ENCODE results near the gene IL17F.

The IL17F gene

GRCh38 chr6:52191824-52192223 is 52.5 kb downstream of the IL17F start:
- TF ChIP-seq CTCF (IDR thresholded peaks at IDR 0.05; ENCODE audit: insufficient read depth, low read length, poor library complexity, severe bottlenecking): no peak
- no peak for TF ChIP-seq EZH2phosphoT487 (conservative IDR thresholded peaks at IDR 0.05; ENCODE audit: low read length)
- no peaks in the 10 kb centered on the region for H3K36me3 ChIP-seq (ENCODE audit: low read length)
- no peak overlapping the region for H3K4me3 ChIP-seq (ENCODE audit: insufficient read depth, low read length, poor library complexity, severe bottlenecking)
- H3K4me2 ChIP-seq (ENCODE audit: low read depth, low read length, poor library complexity, severe bottlenecking): no peak overlapping the region
- H3K9ac ChIP-seq (ENCODE audit: low read length): no peak overlapping the region
- no peak overlapping the region for H3K27ac ChIP-seq (ENCODE audit: low read depth, low read length)
- no peaks in the 10 kb centered on the region for H4K20me1 ChIP-seq (ENCODE audit: low read depth, low read length)
- no peak overlapping the region for H2AFZ ChIP-seq (ENCODE audit: low read depth, low read length, severe bottlenecking)
- H3F3A ChIP-seq (ENCODE audit: insufficient read depth): no peaks in the 10 kb centered on the region
- H3K9me3 ChIP-seq (ENCODE audit: insufficient read depth, low read length): no peaks in the 10 kb centered on the region
- H3K9me2 ChIP-seq (replicated peaks; ENCODE audit: insufficient read depth, low read length): no peaks in the 10 kb centered on the region
- no peaks in the 10 kb centered on the region for H3K79me2 ChIP-seq (ENCODE audit: insufficient read depth, low read length)
- H3K27me3 ChIP-seq (ENCODE audit: low read length): peaks cover 8% of the 10 kb centered on the region; the same call in 1 of the 2 replicates

GRCh38 chr6:52190409-52190808 is 53.9 kb downstream of the IL17F start:
- H3K9me2 ChIP-seq (replicated peaks; ENCODE audit: insufficient read depth, low read length): no peaks in the 10 kb centered on the region
- TF ChIP-seq CTCF (IDR thresholded peaks at IDR 0.05; ENCODE audit: insufficient read depth, low read length, poor library complexity, severe bottlenecking) (no peak), EZH2phosphoT487 (conservative IDR thresholded peaks at IDR 0.05; ENCODE audit: low read length) (no peak)
- H3K9ac ChIP-seq (ENCODE audit: low read length): no peak overlapping the region
- no peak overlapping the region for H2AFZ ChIP-seq (ENCODE audit: low read depth, low read length, severe bottlenecking)
- H3F3A ChIP-seq (ENCODE audit: insufficient read depth): no peaks in the 10 kb centered on the region
- no peaks in the 10 kb centered on the region for H3K79me2 ChIP-seq (ENCODE audit: insufficient read depth, low read length)
- no peaks in the 10 kb centered on the region for H4K20me1 ChIP-seq (ENCODE audit: low read depth, low read length)
- H3K36me3 ChIP-seq (ENCODE audit: low read length): no peaks in the 10 kb centered on the region
- H3K27me3 ChIP-seq (ENCODE audit: low read length): peaks cover 8% of the 10 kb centered on the region; the same call in 1 of the 2 replicates
- H3K4me2 ChIP-seq (ENCODE audit: low read depth, low read length, poor library complexity, severe bottlenecking): no peak overlapping the region
- H3K27ac ChIP-seq (ENCODE audit: low read depth, low read length): no peak overlapping the region
- H3K4me3 ChIP-seq (ENCODE audit: insufficient read depth, low read length, poor library complexity, severe bottlenecking): no peak overlapping the region
- H3K9me3 ChIP-seq (ENCODE audit: insufficient read depth, low read length): no peaks in the 10 kb centered on the region

- Histone ChIP-seq H4K20me1 (ENCODE audit: low read depth, low read length) (no peaks in the 10 kb centered on the region), H3K9me2 (replicated peaks; ENCODE audit: insufficient read depth, low read length) (no peaks in the 10 kb centered on the region), H3F3A (ENCODE audit: insufficient read depth) (no peaks in the 10 kb centered on the region), H3K36me3 (ENCODE audit: low read length) (no peaks in the 10 kb centered on the region), H2AFZ (ENCODE audit: low read depth, low read length, severe bottlenecking) (no peak overlapping the region), H3K27ac (ENCODE audit: low read depth, low read length) (no peak overlapping the region), H3K9ac (ENCODE audit: low read length) (no peak overlapping the region), H3K79me2 (ENCODE audit: insufficient read depth, low read length) (no peaks in the 10 kb centered on the region), H3K4me2 (ENCODE audit: low read depth, low read length, poor library complexity, severe bottlenecking) (no peak overlapping the region), H3K27me3 (ENCODE audit: low read length) (peaks cover 8% of the 10 kb centered on the region; the same call in 1 of the 2 replicates), H3K9me3 (ENCODE audit: insufficient read depth, low read length) (no peaks in the 10 kb centered on the region), H3K4me3 (ENCODE audit: insufficient read depth, low read length, poor library complexity, severe bottlenecking) (no peak overlapping the region)
- TF ChIP-seq EZH2phosphoT487 (conservative IDR thresholded peaks at IDR 0.05; ENCODE audit: low read length) (no peak), CTCF (IDR thresholded peaks at IDR 0.05; ENCODE audit: insufficient read depth, low read length, poor library complexity, severe bottlenecking) (no peak)
Observed at GRCh38 chr6:52189974-52190373, 54.3 kb downstream of the IL17F start.

All from SU-DHL-6 (cell line).